ENCODE data around the gene SIK1.
"Not testable (repeated sequence)": the region's sequence is repeated elsewhere in the genome, so short reads cannot be mapped to it uniquely, and the experiment has no call there.

DNA sequence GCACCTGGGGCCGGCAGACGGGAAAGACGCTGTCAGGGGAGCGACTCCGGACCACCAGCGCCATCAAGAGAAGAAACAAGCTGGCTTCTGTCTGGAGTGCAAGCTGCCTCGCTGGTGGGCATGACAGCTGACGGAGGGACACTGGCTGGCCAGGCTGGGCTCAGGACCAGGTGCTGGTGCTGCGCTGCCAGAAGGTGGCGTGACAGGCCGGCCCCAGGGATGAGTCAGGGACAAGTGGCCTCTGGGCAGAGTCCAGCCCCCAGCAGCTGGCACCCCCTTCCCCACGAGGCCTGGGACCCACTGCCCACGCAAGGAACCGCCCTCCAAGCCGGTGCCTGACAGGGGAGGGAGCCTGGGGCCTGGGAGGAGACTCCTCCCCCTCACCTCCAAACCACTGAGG is 7.5 kb downstream of the SIK1 start:
- TF ChIP-seq, protein P1, sequence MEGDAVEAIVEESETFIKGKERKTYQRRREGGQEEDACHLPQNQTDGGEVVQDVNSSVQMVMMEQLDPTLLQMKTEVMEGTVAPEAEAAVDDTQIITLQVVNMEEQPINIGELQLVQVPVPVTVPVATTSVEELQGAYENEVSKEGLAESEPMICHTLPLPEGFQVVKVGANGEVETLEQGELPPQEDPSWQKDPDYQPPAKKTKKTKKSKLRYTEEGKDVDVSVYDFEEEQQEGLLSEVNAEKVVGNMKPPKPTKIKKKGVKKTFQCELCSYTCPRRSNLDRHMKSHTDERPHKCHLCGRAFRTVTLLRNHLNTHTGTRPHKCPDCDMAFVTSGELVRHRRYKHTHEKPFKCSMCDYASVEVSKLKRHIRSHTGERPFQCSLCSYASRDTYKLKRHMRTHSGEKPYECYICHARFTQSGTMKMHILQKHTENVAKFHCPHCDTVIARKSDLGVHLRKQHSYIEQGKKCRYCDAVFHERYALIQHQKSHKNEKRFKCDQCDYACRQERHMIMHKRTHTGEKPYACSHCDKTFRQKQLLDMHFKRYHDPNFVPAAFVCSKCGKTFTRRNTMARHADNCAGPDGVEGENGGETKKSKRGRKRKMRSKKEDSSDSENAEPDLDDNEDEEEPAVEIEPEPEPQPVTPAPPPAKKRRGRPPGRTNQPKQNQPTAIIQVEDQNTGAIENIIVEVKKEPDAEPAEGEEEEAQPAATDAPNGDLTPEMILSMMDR (IDR thresholded peaks at IDR 0.05) = not testable (repeated sequence)
- TF ChIP-seq POLR2AphosphoS5 (IDR thresholded peaks at IDR 0.05) = not testable (repeated sequence)
